ENCODE results near the gene STN1. TPM values are rescaled to one million over a fixed set of nuclear protein-coding genes. Genes with fewer than 3 reads are reported as not detected.

STN1 gene
- total and polyA plus RNA-seq, 9 of the 15 experiments (the other 6 are each of a cell fraction or from before 2014, with no cell fraction given) = 9.1 to 19.6 (median 13.8) TPM

- TF ChIP-seq, protein P1, sequence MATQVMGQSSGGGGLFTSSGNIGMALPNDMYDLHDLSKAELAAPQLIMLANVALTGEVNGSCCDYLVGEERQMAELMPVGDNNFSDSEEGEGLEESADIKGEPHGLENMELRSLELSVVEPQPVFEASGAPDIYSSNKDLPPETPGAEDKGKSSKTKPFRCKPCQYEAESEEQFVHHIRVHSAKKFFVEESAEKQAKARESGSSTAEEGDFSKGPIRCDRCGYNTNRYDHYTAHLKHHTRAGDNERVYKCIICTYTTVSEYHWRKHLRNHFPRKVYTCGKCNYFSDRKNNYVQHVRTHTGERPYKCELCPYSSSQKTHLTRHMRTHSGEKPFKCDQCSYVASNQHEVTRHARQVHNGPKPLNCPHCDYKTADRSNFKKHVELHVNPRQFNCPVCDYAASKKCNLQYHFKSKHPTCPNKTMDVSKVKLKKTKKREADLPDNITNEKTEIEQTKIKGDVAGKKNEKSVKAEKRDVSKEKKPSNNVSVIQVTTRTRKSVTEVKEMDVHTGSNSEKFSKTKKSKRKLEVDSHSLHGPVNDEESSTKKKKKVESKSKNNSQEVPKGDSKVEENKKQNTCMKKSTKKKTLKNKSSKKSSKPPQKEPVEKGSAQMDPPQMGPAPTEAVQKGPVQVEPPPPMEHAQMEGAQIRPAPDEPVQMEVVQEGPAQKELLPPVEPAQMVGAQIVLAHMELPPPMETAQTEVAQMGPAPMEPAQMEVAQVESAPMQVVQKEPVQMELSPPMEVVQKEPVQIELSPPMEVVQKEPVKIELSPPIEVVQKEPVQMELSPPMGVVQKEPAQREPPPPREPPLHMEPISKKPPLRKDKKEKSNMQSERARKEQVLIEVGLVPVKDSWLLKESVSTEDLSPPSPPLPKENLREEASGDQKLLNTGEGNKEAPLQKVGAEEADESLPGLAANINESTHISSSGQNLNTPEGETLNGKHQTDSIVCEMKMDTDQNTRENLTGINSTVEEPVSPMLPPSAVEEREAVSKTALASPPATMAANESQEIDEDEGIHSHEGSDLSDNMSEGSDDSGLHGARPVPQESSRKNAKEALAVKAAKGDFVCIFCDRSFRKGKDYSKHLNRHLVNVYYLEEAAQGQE (IDR thresholded peaks at IDR 0.05; ENCODE audit: borderline replicate concordance) = 0 out of 2 replicates have a peak, but pooled peaks have one; percentile 4
- TF ChIP-seq, protein P1 (CRISPR knock-in tag; IDR thresholded peaks at IDR 0.05; ENCODE audit: low read depth) = no peak
- TF ChIP-seq NFYB (IDR thresholded peaks at IDR 0.05; ENCODE audit: extremely low read depth, insufficient read length) (no peak), FOXP4 (CRISPR knock-in tag; IDR thresholded peaks at IDR 0.05; ENCODE audit: borderline replicate concordance) (no peak), BRD9 (IDR thresholded peaks at IDR 0.05; ENCODE audit: low read depth, partially characterized antibody) (peak; percentile 33), ZNF280B (CRISPR knock-in tag; IDR thresholded peaks at IDR 0.05) (no peak), ZNF592 (IDR thresholded peaks at IDR 0.05) (no peak), ELF2 (CRISPR knock-in tag; IDR thresholded peaks at IDR 0.05) (no peak), ZNF212 (CRISPR knock-in tag; IDR thresholded peaks at IDR 0.05) (no peak), ZNF316 (IDR thresholded peaks at IDR 0.05) (no peak), NFE2 (IDR thresholded peaks at IDR 0.05; ENCODE audit: low read depth) (no peak)
Measured at GRCh38 chr10:103966671-103967447, 48.9 kb upstream of the STN1 start, which contains the start of gene SLK (continued).

All from K562 (cell line).